ENCODE measurements around the gene LIN54.
A peak's percentile ranks its signal among the peaks of the same experiment; 100 is the strongest.

Gene LIN54

DNA sequence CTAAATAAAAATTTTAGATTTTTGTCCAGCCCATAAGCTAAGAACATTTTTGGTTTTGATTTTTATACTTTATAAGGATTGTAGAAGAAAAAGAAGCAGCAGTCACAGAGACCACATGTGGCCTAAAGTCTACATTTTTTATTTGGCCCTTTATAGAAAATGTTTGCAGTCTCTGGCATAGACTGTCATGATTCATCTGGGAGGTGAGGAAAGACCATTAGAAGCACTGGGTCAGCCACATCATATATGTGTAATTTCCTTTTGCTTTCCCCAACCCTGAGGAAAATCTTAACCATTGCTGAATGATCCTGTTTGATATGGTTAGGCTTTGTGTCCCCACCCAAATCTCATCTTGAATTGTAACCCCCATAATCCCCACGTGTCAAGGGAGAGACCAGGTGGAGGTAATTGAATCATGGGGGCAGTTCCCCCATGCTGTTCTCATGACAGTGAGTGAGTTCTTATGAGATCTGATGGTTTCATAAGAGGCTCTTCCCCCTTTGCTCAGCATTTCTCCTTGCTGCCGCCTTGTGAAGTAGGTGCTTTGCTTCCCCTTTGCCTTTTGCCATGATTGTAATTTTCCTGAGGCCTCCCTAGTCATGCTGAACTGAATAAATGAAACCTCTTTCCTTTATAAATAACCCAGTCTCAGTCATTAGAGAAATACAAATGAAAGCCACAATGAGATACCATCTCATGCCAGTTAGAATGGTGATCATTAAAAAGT lies 12.3 kb upstream of the LIN54 start:
- no peak overlapping the region for H3K27ac ChIP-seq
- TF ChIP-seq, protein P1, sequence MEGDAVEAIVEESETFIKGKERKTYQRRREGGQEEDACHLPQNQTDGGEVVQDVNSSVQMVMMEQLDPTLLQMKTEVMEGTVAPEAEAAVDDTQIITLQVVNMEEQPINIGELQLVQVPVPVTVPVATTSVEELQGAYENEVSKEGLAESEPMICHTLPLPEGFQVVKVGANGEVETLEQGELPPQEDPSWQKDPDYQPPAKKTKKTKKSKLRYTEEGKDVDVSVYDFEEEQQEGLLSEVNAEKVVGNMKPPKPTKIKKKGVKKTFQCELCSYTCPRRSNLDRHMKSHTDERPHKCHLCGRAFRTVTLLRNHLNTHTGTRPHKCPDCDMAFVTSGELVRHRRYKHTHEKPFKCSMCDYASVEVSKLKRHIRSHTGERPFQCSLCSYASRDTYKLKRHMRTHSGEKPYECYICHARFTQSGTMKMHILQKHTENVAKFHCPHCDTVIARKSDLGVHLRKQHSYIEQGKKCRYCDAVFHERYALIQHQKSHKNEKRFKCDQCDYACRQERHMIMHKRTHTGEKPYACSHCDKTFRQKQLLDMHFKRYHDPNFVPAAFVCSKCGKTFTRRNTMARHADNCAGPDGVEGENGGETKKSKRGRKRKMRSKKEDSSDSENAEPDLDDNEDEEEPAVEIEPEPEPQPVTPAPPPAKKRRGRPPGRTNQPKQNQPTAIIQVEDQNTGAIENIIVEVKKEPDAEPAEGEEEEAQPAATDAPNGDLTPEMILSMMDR (IDR thresholded peaks at IDR 0.05), result no peak
- no peak for TF ChIP-seq ZFX (IDR thresholded peaks at IDR 0.05; ENCODE audit: borderline replicate concordance)

DNA sequence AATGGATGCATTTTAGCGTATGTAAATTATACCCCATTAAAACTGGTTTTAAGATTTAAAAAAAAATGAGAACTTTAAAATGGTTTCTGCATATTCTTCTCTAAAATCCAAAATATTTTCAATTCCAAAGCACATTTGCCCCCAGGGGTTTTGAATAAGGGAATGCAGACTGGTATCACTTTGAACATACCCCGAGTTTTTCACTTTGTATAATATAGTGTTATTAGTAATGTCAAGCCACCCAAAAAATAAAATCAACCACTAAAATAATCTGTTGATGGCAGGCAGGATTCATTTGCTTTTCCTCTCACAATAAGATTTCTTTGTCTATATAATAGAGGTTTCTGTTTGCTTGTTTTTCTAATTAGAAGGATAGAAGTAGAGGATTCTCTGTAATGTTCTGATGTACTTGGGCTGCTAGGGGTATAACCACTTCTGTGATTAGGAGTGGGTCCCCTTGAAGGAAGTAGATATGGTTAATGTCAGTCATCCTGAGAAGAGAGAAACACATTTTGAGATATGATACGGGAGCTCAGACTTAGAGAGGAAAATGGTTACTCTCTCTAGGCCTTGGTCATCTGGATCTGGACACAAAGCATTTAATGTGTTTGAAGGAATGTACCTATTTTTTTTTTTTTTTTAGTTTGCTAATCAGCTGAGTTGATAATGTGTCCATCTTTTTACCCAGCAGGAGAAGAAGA lies 9.3 kb upstream of the LIN54 start:
- TF ChIP-seq, protein P1 (IDR thresholded peaks at IDR 0.05), result no peak
- TF ChIP-seq ZFX (IDR thresholded peaks at IDR 0.05; ENCODE audit: borderline replicate concordance), result no peak
- no peak overlapping the region for H3K27ac ChIP-seq

DNA sequence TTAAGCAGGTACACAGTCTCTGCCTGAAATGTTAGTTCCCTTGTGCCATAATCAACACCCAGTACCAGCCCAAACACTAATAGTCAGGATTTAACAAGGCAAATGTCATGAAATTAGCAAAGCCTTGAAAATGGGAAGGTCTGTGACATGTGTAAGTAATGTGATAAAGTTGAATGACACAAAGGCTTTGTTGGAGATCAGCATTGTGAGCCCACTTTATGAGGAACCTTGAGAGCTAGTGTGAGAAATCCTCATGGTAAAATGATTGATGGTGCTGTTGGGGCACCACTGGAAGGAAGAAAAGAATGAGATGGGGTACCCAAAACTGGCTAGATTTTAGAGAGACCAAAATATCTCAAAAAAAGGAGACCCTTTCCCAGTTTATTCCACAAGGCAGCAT lies 3.3 kb upstream of the LIN54 start:
- TF ChIP-seq, protein P1 (IDR thresholded peaks at IDR 0.05), result no peak
- no peak for TF ChIP-seq ZFX (IDR thresholded peaks at IDR 0.05; ENCODE audit: borderline replicate concordance)
- peak overlapping the region; percentile 96 for H3K27ac ChIP-seq

DNA sequence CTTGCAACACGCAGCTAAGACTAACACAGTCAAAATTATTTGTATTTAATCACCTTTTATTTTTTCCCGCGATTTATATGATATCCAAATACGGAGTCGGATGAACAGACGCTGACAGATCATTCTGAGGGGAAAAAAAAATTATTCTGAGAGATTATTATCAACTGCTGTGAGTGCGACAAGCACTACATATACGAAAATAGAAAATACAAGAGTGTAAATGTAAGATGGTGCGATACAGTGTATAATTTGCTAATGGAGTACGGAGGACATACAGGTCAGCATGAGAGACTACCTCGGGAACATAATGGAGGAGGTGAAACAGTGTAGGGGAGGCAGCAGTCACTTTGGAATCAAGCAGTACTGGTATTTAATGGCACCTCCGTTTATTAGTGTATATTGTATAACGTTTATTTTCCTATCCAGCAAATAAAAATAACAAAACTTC lies 2.8 kb upstream of the LIN54 start:
- no peak for TF ChIP-seq ZFX (IDR thresholded peaks at IDR 0.05; ENCODE audit: borderline replicate concordance)
- TF ChIP-seq, protein P1 (IDR thresholded peaks at IDR 0.05), result no peak
- peak overlapping the region; percentile 96 for H3K27ac ChIP-seq

DNA sequence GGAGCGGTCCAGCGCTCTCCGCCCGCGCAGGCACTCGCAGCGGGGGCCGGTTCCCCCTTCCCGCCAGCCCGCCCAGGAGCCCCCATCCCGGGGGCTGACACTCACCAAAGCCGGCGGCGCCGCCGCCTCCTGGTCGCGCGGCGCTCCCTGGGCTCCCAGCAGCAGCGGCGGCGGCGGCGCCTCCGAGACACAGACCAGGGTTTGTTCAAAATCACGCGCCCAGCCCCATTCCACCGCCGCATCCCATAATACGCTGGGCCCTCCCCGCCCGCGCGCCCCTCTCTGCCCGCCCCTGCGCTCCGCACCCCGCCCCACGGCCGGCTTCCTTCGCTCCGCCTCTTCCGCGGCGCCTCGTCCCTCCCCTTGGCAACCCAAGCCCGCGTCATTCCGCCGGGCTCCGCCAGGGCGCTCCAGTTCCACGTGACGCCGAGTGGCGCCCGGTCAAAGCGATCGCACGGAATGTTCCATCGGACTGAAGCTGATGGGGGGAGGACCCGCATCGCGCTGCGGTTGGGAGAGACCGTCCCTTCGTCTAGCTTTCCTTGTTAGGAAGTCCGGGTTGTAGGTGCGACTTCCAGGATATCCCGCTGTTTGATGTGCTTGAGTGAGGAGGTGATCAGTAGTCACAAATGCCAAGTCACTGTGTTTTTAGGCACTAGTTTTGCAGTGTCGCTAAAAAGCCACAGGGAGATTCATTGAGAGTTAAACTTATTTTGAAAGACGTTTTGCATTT lies 2.2 kb upstream of the LIN54 start:
- peak overlapping the region; percentile 96 for H3K27ac ChIP-seq
- TF ChIP-seq, protein P1 (IDR thresholded peaks at IDR 0.05), result peak; percentile 37
- no peak for TF ChIP-seq ZFX (IDR thresholded peaks at IDR 0.05; ENCODE audit: borderline replicate concordance)

DNA sequence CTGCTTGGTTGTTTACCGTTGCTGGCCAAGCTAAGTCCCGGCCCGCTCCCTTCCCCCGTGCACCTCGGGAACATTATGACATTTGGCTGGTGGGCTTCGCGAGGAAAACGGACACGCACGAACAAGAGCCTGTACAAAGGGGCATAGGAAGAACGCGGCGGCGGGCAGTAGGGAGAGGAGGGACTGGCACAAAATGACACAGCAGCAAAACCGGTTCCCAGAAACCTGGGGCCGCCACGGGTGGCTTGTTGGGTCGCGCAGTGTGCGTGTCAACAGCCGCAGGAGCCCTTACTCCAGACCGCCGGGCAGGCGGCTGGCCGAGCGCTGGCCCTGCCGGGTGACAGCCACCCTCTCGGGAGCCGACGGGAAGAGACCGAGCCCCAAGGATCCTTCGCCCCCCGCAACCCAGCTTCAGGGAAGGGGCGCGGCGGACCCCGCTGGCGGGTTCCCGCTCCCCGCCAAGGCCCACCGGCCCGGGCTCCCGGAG lies 1.6 kb upstream of the LIN54 start:
- TF ChIP-seq ZFX (IDR thresholded peaks at IDR 0.05; ENCODE audit: borderline replicate concordance), result no peak
- TF ChIP-seq, protein P1 (IDR thresholded peaks at IDR 0.05), result no peak
- H3K27ac ChIP-seq, result peak overlapping the region; percentile 96

Data from 22Rv1 (cell line).